Measurements from ENCODE around the gene ASRGL1.
A peak's percentile ranks its signal among the peaks of the same experiment; 100 is the strongest.

ASRGL1 gene

GRCh38 chr11:62418136-62418535, 80.9 kb downstream of the ASRGL1 start:
- no peak overlapping the region for H3K4me3 ChIP-seq (ENCODE audit: low read length in 2 of 2)
- H3K27ac ChIP-seq (ENCODE audit: low read length), result peak overlapping the region; percentile 49

GRCh38 chr11:62418733-62419132, 81.5 kb downstream of the ASRGL1 start, which contains the start of gene SCGB1A1:
SCGB1A1 (plus strand) TSS chr11:62419033; CDS start chr11:62419096, 63 bp downstream.
- no peaks in the 10 kb centered on the region for H3K27me3 ChIP-seq (ENCODE audit: control insufficient read depth in 1 of 2, insufficient read depth in 2 of 2, low read length in 2 of 2)
- H3K36me3 ChIP-seq (ENCODE audit: control insufficient read depth in 2 of 2, insufficient read depth in 2 of 2, low read length in 2 of 2), result no peaks in the 10 kb centered on the region
- H3K4me1 ChIP-seq (ENCODE audit: control insufficient read depth, insufficient read depth, low read length), result peaks cover 29% of the 10 kb centered on the region
- H3K9me3 ChIP-seq (ENCODE audit: control insufficient read depth in 2 of 2, low read length in 2 of 2), result no peaks in the 10 kb centered on the region
- peak within 1 kb of the TSS in 1 of 2 donors; percentile 20 for H3K4me3 ChIP-seq (ENCODE audit: low read length in 2 of 2)
- peak within 1 kb of the TSS; percentile 13 to 29 for H3K9ac ChIP-seq (ENCODE audit: low read length in 2 of 2)
- peak within 1 kb of the TSS; percentile 49 for H3K27ac ChIP-seq (ENCODE audit: low read length)

More at GRCh38 chr11:62418136-62418535, 80.9 kb downstream of the ASRGL1 start:
- Histone ChIP-seq H3K4me1 (ENCODE audit: control insufficient read depth, insufficient read depth, low read length) (peaks cover 32% of the 10 kb centered on the region), H3K36me3 (ENCODE audit: control insufficient read depth in 2 of 2, insufficient read depth in 2 of 2, low read length in 2 of 2) (no peaks in the 10 kb centered on the region), H3K9me3 (ENCODE audit: control insufficient read depth in 2 of 2, low read length in 2 of 2) (no peaks in the 10 kb centered on the region), H3K9ac (ENCODE audit: low read length in 2 of 2) (no peak overlapping the region), H3K27me3 (ENCODE audit: control insufficient read depth in 1 of 2, insufficient read depth in 2 of 2, low read length in 2 of 2) (no peaks in the 10 kb centered on the region)

GRCh38 chr11:62419314-62419929, 82.2 kb downstream of the ASRGL1 start:
- Histone ChIP-seq H3K36me3 (ENCODE audit: control insufficient read depth in 2 of 2, insufficient read depth in 2 of 2, low read length in 2 of 2) (no peaks in the 10 kb centered on the region), H3K4me3 (ENCODE audit: low read length in 2 of 2) (peak overlapping the region in 1 of 2 donors; percentile 20), H3K27ac (ENCODE audit: low read length) (peak overlapping the region; percentile 49), H3K4me1 (ENCODE audit: control insufficient read depth, insufficient read depth, low read length) (peaks cover 32% of the 10 kb centered on the region), H3K9ac (ENCODE audit: low read length in 2 of 2) (peak overlapping the region; percentile 13 to 29), H3K27me3 (ENCODE audit: control insufficient read depth in 1 of 2, insufficient read depth in 2 of 2, low read length in 2 of 2) (no peaks in the 10 kb centered on the region), H3K9me3 (ENCODE audit: control insufficient read depth in 2 of 2, low read length in 2 of 2) (no peaks in the 10 kb centered on the region)

DNA sequence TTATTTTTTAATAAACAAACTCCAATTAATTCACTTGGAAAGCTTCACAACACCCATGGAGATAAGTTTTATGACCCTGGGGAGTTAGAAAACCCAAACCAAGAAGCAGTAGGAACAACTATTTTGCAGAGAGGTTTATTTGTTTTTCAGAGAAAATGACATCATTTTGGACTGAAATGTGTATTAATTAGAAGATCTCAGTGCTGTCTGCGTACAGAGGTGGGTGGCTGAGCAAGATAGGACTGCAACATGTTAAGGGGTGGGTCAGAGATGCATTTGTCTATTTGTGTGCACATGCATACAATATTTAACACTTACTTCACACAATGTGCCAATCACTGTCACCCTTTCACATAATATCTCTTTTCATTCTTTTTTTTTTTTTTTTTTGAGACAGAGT, 82.7 kb downstream of the ASRGL1 start:
- Histone ChIP-seq H3K9ac (ENCODE audit: low read length in 2 of 2) (peak overlapping the region; percentile 13 to 29), H3K4me1 (ENCODE audit: control insufficient read depth, insufficient read depth, low read length) (peaks cover 34% of the 10 kb centered on the region), H3K27ac (ENCODE audit: low read length) (peak overlapping the region; percentile 49)

GRCh38 chr11:62420882-62421281, 83.6 kb downstream of the ASRGL1 start:
- H3K27ac ChIP-seq (ENCODE audit: low read length), result no peak overlapping the region

More for the DNA sequence above, 82.7 kb downstream of the ASRGL1 start:
- Histone ChIP-seq H3K9me3 (ENCODE audit: control insufficient read depth in 2 of 2, low read length in 2 of 2) (no peaks in the 10 kb centered on the region), H3K36me3 (ENCODE audit: control insufficient read depth in 2 of 2, insufficient read depth in 2 of 2, low read length in 2 of 2) (no peaks in the 10 kb centered on the region), H3K4me3 (ENCODE audit: low read length in 2 of 2) (no peak overlapping the region), H3K27me3 (ENCODE audit: control insufficient read depth in 1 of 2, insufficient read depth in 2 of 2, low read length in 2 of 2) (no peaks in the 10 kb centered on the region)

GRCh38 chr11:62421996-62422395, 84.7 kb downstream of the ASRGL1 start:
- Histone ChIP-seq H3K27ac (ENCODE audit: low read length) (no peak overlapping the region), H3K4me3 (ENCODE audit: low read length in 2 of 2) (no peak overlapping the region), H3K4me1 (ENCODE audit: control insufficient read depth, insufficient read depth, low read length) (peaks cover 34% of the 10 kb centered on the region), H3K36me3 (ENCODE audit: control insufficient read depth in 2 of 2, insufficient read depth in 2 of 2, low read length in 2 of 2) (no peaks in the 10 kb centered on the region), H3K9me3 (ENCODE audit: control insufficient read depth in 2 of 2, low read length in 2 of 2) (no peaks in the 10 kb centered on the region), H3K27me3 (ENCODE audit: control insufficient read depth in 1 of 2, insufficient read depth in 2 of 2, low read length in 2 of 2) (no peaks in the 10 kb centered on the region), H3K9ac (ENCODE audit: low read length in 2 of 2) (no peak overlapping the region)

More at GRCh38 chr11:62420882-62421281, 83.6 kb downstream of the ASRGL1 start:
- Histone ChIP-seq H3K36me3 (ENCODE audit: control insufficient read depth in 2 of 2, insufficient read depth in 2 of 2, low read length in 2 of 2) (no peaks in the 10 kb centered on the region), H3K27me3 (ENCODE audit: control insufficient read depth in 1 of 2, insufficient read depth in 2 of 2, low read length in 2 of 2) (no peaks in the 10 kb centered on the region), H3K9ac (ENCODE audit: low read length in 2 of 2) (no peak overlapping the region), H3K4me1 (ENCODE audit: control insufficient read depth, insufficient read depth, low read length) (peaks cover 34% of the 10 kb centered on the region), H3K9me3 (ENCODE audit: control insufficient read depth in 2 of 2, low read length in 2 of 2) (no peaks in the 10 kb centered on the region), H3K4me3 (ENCODE audit: low read length in 2 of 2) (no peak overlapping the region)

DNA sequence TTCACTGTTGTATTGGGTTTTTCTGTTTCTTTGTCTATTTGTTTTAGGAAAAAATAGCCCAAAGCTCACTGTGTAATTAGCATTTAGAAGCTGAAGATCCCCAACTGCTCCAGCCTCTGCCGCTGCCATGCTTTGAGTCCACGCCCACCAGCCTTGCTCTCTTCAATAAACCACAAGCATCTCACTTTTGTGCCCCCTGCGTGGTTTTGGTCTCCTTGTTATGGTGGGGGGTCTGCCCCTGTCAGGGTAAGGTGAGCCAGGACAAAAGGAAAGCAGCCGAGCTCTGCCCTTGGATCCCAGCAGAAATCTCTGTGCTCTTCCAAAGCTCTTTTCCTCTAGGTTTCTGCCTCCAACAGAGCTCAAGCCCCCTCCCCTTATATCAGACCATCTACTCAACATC, 85.8 kb downstream of the ASRGL1 start:
- Histone ChIP-seq H3K9me3 (ENCODE audit: control insufficient read depth in 2 of 2, low read length in 2 of 2) (no peaks in the 10 kb centered on the region), H3K36me3 (ENCODE audit: control insufficient read depth in 2 of 2, insufficient read depth in 2 of 2, low read length in 2 of 2) (no peaks in the 10 kb centered on the region), H3K27me3 (ENCODE audit: control insufficient read depth in 1 of 2, insufficient read depth in 2 of 2, low read length in 2 of 2) (no peaks in the 10 kb centered on the region), H3K27ac (ENCODE audit: low read length) (no peak overlapping the region), H3K4me1 (ENCODE audit: control insufficient read depth, insufficient read depth, low read length) (peaks cover 31% of the 10 kb centered on the region), H3K4me3 (ENCODE audit: low read length in 2 of 2) (no peak overlapping the region), H3K9ac (ENCODE audit: low read length in 2 of 2) (no peak overlapping the region)

- Histone ChIP-seq H3K4me3 (ENCODE audit: low read length in 2 of 2) (no peak overlapping the region), H3K36me3 (ENCODE audit: control insufficient read depth in 2 of 2, insufficient read depth in 2 of 2, low read length in 2 of 2) (no peaks in the 10 kb centered on the region), H3K4me1 (ENCODE audit: control insufficient read depth, insufficient read depth, low read length) (peaks cover 19% of the 10 kb centered on the region), H3K27ac (ENCODE audit: low read length) (no peak overlapping the region), H3K27me3 (ENCODE audit: control insufficient read depth in 1 of 2, insufficient read depth in 2 of 2, low read length in 2 of 2) (no peaks in the 10 kb centered on the region), H3K9me3 (ENCODE audit: control insufficient read depth in 2 of 2, low read length in 2 of 2) (no peaks in the 10 kb centered on the region), H3K9ac (ENCODE audit: low read length in 2 of 2) (no peak overlapping the region)
Measured at GRCh38 chr11:62427630-62428233, 90.5 kb downstream of the ASRGL1 start.

- Histone ChIP-seq H3K9me3 (ENCODE audit: control insufficient read depth in 2 of 2, low read length in 2 of 2) (no peaks in the 10 kb centered on the region), H3K4me3 (ENCODE audit: low read length in 2 of 2) (no peak overlapping the region), H3K27me3 (ENCODE audit: control insufficient read depth in 1 of 2, insufficient read depth in 2 of 2, low read length in 2 of 2) (no peaks in the 10 kb centered on the region), H3K4me1 (ENCODE audit: control insufficient read depth, insufficient read depth, low read length) (peaks cover 30% of the 10 kb centered on the region), H3K27ac (ENCODE audit: low read length) (no peak overlapping the region), H3K36me3 (ENCODE audit: control insufficient read depth in 2 of 2, insufficient read depth in 2 of 2, low read length in 2 of 2) (no peaks in the 10 kb centered on the region), H3K9ac (ENCODE audit: low read length in 2 of 2) (no peak overlapping the region)
Measured at GRCh38 chr11:62428871-62429560, 91.8 kb downstream of the ASRGL1 start.

DNA sequence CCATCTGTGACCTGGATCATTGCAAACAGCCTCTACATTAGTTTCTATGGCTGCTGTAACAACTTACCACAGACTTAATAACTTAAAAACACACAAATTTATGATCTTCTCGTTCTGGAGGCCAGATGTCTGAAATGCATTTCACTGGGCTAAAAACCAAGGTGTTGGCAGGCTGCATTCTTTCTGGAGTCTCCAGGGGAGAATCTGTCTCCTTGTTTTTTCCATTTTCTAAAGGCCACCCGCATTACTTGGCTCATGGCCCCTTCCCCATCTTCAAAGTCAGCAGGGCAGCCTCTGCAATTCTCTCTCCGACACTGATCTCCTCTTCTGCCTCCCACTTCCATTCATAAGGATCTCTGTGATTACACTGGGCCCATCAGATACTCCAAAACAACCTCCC, 93.2 kb downstream of the ASRGL1 start:
- H3K9me3 ChIP-seq (ENCODE audit: control insufficient read depth in 2 of 2, low read length in 2 of 2), result no peaks in the 10 kb centered on the region
- H3K27ac ChIP-seq (ENCODE audit: low read length), result no peak overlapping the region
- H3K4me1 ChIP-seq (ENCODE audit: control insufficient read depth, insufficient read depth, low read length), result peaks cover 34% of the 10 kb centered on the region
- no peaks in the 10 kb centered on the region for H3K36me3 ChIP-seq (ENCODE audit: control insufficient read depth in 2 of 2, insufficient read depth in 2 of 2, low read length in 2 of 2)
- no peak overlapping the region for H3K4me3 ChIP-seq (ENCODE audit: low read length in 2 of 2)
- H3K27me3 ChIP-seq (ENCODE audit: control insufficient read depth in 1 of 2, insufficient read depth in 2 of 2, low read length in 2 of 2), result no peaks in the 10 kb centered on the region
- no peak overlapping the region for H3K9ac ChIP-seq (ENCODE audit: low read length in 2 of 2)
